Activated T-helper 2 cell treated with anti-CD3 and anti-CD28 coated beads, Interferon-gamma antibody, Interleukin-2, Interleukin-4, amounts not matched to agents 10 μg/mL and 5 μg/mL and 100 μg/mL, durations not matched to agents 14 hours and 24 hours and 36 hours (primary cell): ENCODE measurements around the gene PEX14. TPM values are rescaled to one million over a fixed set of nuclear protein-coding genes. Genes with fewer than 3 reads are reported as not detected.

Experiments used
- DNase-seq: peaks from one replicate; pipeline ENCODE4 v3.0.0; 2021; ENCODE audit warnings: low spot score
- H3K27ac Mint-ChIP-seq: one replicate; pipeline ENCODE4 v1.8.0; 2021; ENCODE audit warnings: mixed read lengths
- H3K27me3 Mint-ChIP-seq: one replicate; pipeline ENCODE4 v1.8.0; 2021; ENCODE audit warnings: low read depth, mixed read lengths
- H3K36me3 Mint-ChIP-seq: one replicate; pipeline ENCODE4 v1.8.0; 2021; ENCODE audit warnings: low read depth, mixed read lengths
- H3K4me1 Mint-ChIP-seq: one replicate; pipeline ENCODE4 v1.8.0; 2021; ENCODE audit warnings: low read depth, mixed read lengths
- H3K4me3 Mint-ChIP-seq: one replicate; pipeline ENCODE4 v1.8.0; 2021; ENCODE audit warnings: low read depth, mild to moderate bottlenecking, moderate library complexity, mixed read lengths
- H3K9me3 Mint-ChIP-seq: one replicate; pipeline ENCODE4 v1.8.0; 2021; ENCODE audit warnings: mixed read lengths
- intact Hi-C: fragments of 100-400 bp; cut with micrococcal nuclease; formaldehyde crosslinking; loops from one replicate; pipeline ENCODE4 v1.15.1; 2023
- total RNA-seq: library from RNA; stranded (reverse); gene quantifications from 2 replicates; pipeline ENCODE4 v1.2.3, GENCODE V29; 2022

The PEX14 gene
- total RNA-seq, 1 donor from 2014 or later: 23.1 TPM

- H3K9me3 Mint-ChIP-seq: no peaks in the 10 kb centered on the region
- no peak for DNase-seq
- no peaks in the 10 kb centered on the region for H3K4me1 Mint-ChIP-seq
- no peak overlapping the region for H3K27ac Mint-ChIP-seq
- H3K4me3 Mint-ChIP-seq: no peak overlapping the region
- intact Hi-C loops: no loop called here
- H3K36me3 Mint-ChIP-seq: peaks cover 3% of the 10 kb centered on the region
- no peaks in the 10 kb centered on the region for H3K27me3 Mint-ChIP-seq
These were observed 130.2 kb downstream of the PEX14 start for GRCh38 chr1:10604966-10605365.

- intact Hi-C loops: no loop called here
- Mint-ChIP-seq H3K4me3 (no peak overlapping the region), H3K27me3 (no peaks in the 10 kb centered on the region)
These were observed 131.3 kb downstream of the PEX14 start for GRCh38 chr1:10606064-10606463.

GRCh38 chr1:10607228-10607627 lies 132.5 kb downstream of the PEX14 start:
- H3K4me1 Mint-ChIP-seq: no peaks in the 10 kb centered on the region
- no peak for DNase-seq
- intact Hi-C loops: no loop called here
- H3K36me3 Mint-ChIP-seq: no peaks in the 10 kb centered on the region
- H3K9me3 Mint-ChIP-seq: no peaks in the 10 kb centered on the region
- no peaks in the 10 kb centered on the region for H3K27me3 Mint-ChIP-seq
- no peak overlapping the region for H3K4me3 Mint-ChIP-seq
- no peak overlapping the region for H3K27ac Mint-ChIP-seq

More at GRCh38 chr1:10606064-10606463, 131.3 kb downstream of the PEX14 start:
- no peaks in the 10 kb centered on the region for H3K4me1 Mint-ChIP-seq
- DNase-seq: no peak
- no peak overlapping the region for H3K27ac Mint-ChIP-seq
- H3K36me3 Mint-ChIP-seq: peaks cover 3% of the 10 kb centered on the region
- no peaks in the 10 kb centered on the region for H3K9me3 Mint-ChIP-seq

- H3K36me3 Mint-ChIP-seq: no peaks in the 10 kb centered on the region
- no peak overlapping the region for H3K4me3 Mint-ChIP-seq
- no peaks in the 10 kb centered on the region for H3K27me3 Mint-ChIP-seq
- intact Hi-C loops: no loop called here
- no peak overlapping the region for H3K27ac Mint-ChIP-seq
- DNase-seq: no peak
- H3K9me3 Mint-ChIP-seq: no peaks in the 10 kb centered on the region
- no peaks in the 10 kb centered on the region for H3K4me1 Mint-ChIP-seq
These were observed 133.9 kb downstream of the PEX14 start for GRCh38 chr1:10608690-10609089.

DNA sequence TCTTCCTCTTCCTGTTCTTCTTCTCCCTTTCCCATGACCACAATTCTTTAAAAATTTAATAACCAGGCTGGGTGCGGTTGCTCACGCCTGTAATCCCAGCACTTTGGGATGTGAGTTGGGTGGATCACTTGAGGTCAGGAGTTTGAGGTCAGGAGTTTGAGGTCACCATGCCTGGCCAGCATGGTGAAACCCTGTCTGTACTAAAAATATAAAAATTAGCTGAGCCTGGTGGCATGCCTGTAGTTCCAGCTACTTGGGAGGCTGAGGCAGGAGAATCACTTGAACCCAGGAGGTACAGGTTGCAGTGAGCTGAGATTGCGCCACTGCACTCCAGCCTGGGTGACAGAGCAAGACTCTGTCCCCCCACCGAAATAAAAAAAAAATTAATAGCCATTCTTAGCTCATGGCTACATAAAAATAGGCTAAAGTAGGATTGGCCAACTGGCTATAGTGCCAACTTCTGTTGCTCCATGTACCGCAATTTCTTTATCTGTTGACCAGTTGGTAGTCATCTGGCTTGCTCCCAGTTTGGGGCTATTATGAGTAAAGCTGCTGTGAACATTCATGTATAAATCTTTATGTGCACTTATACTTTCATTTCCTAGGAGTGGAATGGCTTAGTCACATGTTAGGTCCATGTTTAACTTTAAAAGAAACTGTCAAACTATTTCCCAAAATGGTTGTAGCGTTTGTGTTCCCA lies 136.3 kb downstream of the PEX14 start:
- intact Hi-C loops: no loop called here
- Mint-ChIP-seq H3K9me3 (no peaks in the 10 kb centered on the region), H3K4me1 (no peaks in the 10 kb centered on the region), H3K36me3 (no peaks in the 10 kb centered on the region), H3K27me3 (no peaks in the 10 kb centered on the region), H3K27ac (no peak overlapping the region), H3K4me3 (no peak overlapping the region)
- no peak for DNase-seq

DNA sequence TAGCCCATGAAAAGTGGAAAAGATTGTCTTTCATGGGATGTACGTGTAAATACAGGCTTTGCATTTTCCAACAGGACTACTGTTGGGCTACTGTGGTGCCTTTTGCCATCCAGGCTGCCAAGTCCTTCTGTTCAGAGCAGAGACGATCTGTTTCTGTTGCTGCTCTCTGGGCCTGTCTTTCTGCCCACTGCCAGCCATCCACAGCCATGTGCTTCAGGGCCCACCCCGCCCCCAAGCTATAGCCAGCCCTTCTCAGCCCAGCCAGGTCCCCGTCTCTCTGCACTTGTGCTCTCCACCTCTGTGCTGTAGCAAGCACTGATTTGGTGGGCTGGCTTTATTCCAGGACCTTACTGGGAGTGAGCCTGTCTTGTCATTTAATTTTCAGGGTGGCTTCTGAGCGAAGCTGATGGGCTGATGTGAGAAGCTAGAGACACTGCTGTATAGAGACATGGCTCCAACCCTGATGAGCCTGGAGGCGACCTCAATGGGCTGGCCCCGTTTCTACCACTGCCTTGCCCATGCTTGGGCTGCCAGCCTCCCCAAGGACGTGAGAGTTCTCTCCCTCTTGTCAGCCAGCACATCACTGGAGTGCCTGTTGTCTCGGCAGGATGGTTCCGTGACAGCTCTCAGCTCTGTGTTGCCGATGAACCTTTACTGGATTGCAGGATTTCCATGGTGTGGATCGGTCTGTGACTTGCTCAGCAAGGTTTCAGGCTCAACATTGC lies 137.8 kb downstream of the PEX14 start:
- Mint-ChIP-seq H3K4me3 (no peak overlapping the region), H3K27me3 (no peaks in the 10 kb centered on the region), H3K9me3 (no peaks in the 10 kb centered on the region), H3K4me1 (no peaks in the 10 kb centered on the region), H3K27ac (no peak overlapping the region), H3K36me3 (no peaks in the 10 kb centered on the region)
- no peak for DNase-seq
- intact Hi-C loops: no loop called here

- intact Hi-C loops: no loop called here
- H3K9me3 Mint-ChIP-seq: no peaks in the 10 kb centered on the region
- H3K27me3 Mint-ChIP-seq: no peaks in the 10 kb centered on the region
These were observed 138.6 kb downstream of the PEX14 start for GRCh38 chr1:10613340-10613739.

DNA sequence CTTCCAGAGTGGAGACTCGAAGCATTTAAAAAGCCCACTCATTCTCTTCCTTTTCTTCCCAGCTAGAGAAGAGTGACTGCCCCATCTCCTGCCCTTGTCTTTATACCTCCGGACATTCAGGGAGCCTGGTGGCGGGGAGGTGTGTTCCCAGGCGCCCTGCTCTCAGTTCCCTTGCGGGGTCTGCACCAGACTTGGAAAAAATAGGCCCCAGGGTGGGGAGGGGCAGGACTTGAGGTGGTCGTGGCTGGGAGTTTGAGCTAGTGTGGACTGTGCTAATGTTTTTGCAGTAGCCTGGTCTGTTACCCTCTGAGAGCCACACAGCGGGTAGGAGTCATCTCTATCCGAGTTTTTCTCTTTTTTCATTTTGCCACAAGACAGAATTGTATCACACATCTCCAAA lies 139.1 kb downstream of the PEX14 start:
- intact Hi-C loops: no loop called here
- no peak overlapping the region for H3K4me3 Mint-ChIP-seq
- H3K27me3 Mint-ChIP-seq: no peaks in the 10 kb centered on the region
- H3K27ac Mint-ChIP-seq: no peak overlapping the region
- no peaks in the 10 kb centered on the region for H3K4me1 Mint-ChIP-seq
- DNase-seq: no peak
- H3K36me3 Mint-ChIP-seq: no peaks in the 10 kb centered on the region
- no peaks in the 10 kb centered on the region for H3K9me3 Mint-ChIP-seq

More at GRCh38 chr1:10613340-10613739, 138.6 kb downstream of the PEX14 start:
- no peak overlapping the region for H3K4me3 Mint-ChIP-seq
- H3K4me1 Mint-ChIP-seq: no peaks in the 10 kb centered on the region
- DNase-seq: no peak
- no peaks in the 10 kb centered on the region for H3K36me3 Mint-ChIP-seq
- H3K27ac Mint-ChIP-seq: no peak overlapping the region

DNA sequence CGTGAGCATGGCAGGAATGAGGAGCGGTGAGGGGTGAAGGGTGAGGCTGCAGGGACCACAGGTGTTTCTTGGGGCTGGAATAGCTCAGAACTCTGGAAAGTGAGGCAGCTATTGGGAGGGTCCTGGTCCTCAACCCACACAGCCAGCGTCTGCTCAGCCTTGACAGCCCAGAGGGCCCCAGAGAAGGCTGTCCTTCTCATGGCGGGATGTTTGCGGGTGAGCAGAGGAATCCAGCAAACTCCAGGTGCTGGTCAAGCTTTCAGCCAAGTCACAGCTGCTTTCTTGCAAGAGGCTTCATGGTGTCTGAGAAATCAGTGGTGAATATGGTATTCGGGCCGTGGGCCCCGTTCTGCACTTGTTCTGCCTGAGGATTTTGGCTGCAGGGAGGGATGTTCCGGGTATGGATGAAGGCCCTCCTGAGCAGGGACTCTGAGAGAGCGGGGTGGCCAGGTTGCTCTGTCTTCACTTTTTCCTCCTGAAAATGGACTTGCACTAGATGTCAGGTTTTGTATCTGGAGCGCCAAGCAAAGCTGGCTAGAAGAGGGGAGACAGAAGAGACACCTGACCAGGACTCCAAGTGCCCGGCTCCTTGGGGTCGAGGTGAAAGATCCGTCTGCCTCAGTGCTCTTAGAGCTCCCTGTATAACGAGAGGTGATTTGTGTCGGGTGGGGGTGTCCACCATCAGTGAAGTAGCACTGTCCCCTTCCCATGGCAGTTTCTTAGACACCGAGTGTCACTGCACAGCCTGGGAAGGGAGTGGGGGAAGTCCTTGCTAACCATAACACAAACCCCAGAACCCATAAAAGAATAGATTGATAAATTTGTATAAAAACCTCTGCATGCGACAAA lies 139.9 kb downstream of the PEX14 start:
- DNase-seq: no peak
- Mint-ChIP-seq H3K27me3 (no peaks in the 10 kb centered on the region), H3K9me3 (no peaks in the 10 kb centered on the region), H3K27ac (no peak overlapping the region), H3K4me3 (no peak overlapping the region), H3K4me1 (no peaks in the 10 kb centered on the region), H3K36me3 (no peaks in the 10 kb centered on the region)
- intact Hi-C loops: no loop called here

DNA sequence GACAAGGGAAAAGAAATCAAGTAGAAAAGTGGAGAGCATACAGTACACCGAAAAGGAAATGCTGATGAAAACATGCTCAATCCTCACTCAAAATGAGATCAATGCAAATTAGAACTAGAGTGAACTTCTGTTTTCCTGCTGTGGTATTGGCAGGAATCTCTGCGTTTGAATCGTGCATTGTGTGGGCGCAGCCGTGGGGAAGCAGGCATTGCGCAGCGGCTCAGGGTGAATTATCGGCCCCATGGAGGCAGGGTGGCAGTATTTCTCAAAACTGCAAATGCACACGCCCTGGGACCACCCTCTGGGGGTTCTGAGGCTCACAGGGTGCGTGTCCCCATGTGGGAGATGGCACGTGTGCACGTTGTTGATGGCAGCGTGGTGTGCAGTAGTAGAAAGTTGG lies 140.6 kb downstream of the PEX14 start:
- Mint-ChIP-seq H3K27me3 (no peaks in the 10 kb centered on the region), H3K4me1 (no peaks in the 10 kb centered on the region), H3K27ac (no peak overlapping the region), H3K36me3 (no peaks in the 10 kb centered on the region), H3K9me3 (no peaks in the 10 kb centered on the region), H3K4me3 (no peak overlapping the region)
- intact Hi-C loops: no loop called here
- no peak for DNase-seq

DNA sequence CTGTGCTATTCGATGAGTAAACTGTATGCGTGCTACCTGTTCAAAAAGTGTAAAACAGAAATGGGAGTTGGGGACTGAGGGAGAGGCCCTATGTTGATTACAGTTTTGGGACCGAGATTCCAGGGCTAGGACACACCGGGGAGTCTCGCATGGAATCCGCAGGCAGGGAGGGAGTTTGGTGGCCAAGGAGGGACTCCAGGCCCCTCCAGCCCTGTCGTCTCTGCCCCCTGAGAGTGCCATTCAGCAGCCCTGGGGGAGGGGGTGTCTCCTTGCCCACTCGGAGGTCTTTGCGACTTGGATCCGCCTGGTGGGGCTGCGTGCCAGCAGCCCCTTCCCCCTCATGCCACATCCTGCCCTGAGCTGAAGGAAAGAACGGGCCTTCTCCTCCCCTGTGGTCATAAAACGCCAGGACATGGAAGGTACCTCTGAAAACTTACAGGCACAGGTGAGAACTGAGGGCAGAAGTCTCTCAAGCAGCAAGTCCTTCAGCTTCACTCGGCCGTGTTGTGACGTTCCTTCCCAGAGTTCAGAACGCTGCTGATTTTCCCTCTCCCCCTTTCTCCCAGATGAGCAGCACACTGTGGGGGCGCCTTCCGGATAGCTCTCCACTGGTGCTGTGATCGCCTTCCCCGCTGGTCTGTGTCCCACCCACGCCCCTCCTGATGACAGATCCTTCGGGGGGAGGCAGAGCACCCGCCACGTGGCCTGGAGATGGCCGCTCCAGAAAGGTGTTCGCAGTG lies 141.4 kb downstream of the PEX14 start:
- H3K4me3 Mint-ChIP-seq: no peak overlapping the region
- no peaks in the 10 kb centered on the region for H3K9me3 Mint-ChIP-seq
- no peak overlapping the region for H3K27ac Mint-ChIP-seq
- intact Hi-C loops: no loop called here
- no peaks in the 10 kb centered on the region for H3K4me1 Mint-ChIP-seq
- no peaks in the 10 kb centered on the region for H3K36me3 Mint-ChIP-seq
- H3K27me3 Mint-ChIP-seq: no peaks in the 10 kb centered on the region
- DNase-seq: no peak

DNA sequence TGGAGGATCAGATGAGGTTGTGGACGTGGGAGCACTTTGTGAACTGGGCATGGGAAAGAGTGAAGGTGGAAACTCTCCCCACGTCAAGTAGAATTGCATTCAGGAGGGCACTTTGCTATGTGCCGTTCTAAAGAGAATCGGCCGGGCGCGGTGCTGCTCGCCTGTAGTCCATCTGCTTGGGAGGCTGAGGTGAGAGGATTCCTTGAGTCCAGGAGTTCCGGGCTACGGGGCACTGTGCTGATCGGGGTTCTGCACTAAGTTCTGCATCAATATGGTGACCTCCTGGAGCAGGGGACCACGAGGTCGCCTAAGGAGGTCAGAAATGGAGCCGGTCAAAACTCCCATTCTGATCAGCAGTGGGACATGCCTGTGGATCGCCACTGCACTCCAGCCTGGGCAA lies 141.9 kb downstream of the PEX14 start:
- H3K27ac Mint-ChIP-seq: no peak overlapping the region
- intact Hi-C loops: no loop called here
- no peaks in the 10 kb centered on the region for H3K27me3 Mint-ChIP-seq
- H3K36me3 Mint-ChIP-seq: no peaks in the 10 kb centered on the region
- H3K4me1 Mint-ChIP-seq: no peaks in the 10 kb centered on the region
- H3K9me3 Mint-ChIP-seq: no peaks in the 10 kb centered on the region
- no peak overlapping the region for H3K4me3 Mint-ChIP-seq
- DNase-seq: no peak
